ENCODE measurements around the gene CORIN.

GRCh38 chr4:47661741-47662140 is 176.1 kb downstream of the CORIN start:
- TF ChIP-seq EZH2 (IDR thresholded peaks at IDR 0.05; ENCODE audit: borderline replicate concordance, low read depth, low read length, poor library complexity, severe bottlenecking) (no peak), CTCF (conservative IDR thresholded peaks at IDR 0.05; ENCODE audit: low read depth, low read length) (no peak)

Data from A673 (cell line).